Glomerular endothelial cell (primary cell): ENCODE data around the gene MYO3B. TPM values are rescaled to one million over a fixed set of nuclear protein-coding genes. Genes with fewer than 3 reads are reported as not detected.

ENCODE experiments used
- DNase-seq: peaks from one replicate; pipeline ENCODE4 v3.0.0-alpha.2; 2011; ENCODE audit warnings: low read depth, low spot score; ENCODE audit errors: extremely low read depth
- total RNA-seq: library from RNA; depleted of rRNA; stranded (reverse); fragments of >200 nt; gene quantifications from 2 replicates; pipeline ENCODE4 v1.2.3, GENCODE V29; 2015

MYO3B gene
- total RNA-seq, 1 donor from 2014 or later, result not detected

GRCh38 chr2:170298115-170298514, 120.2 kb downstream of the MYO3B start:
- DNase-seq, result no peak

- no peak for DNase-seq
These were observed 121.0 kb downstream of the MYO3B start for GRCh38 chr2:170298861-170299429.

DNA sequence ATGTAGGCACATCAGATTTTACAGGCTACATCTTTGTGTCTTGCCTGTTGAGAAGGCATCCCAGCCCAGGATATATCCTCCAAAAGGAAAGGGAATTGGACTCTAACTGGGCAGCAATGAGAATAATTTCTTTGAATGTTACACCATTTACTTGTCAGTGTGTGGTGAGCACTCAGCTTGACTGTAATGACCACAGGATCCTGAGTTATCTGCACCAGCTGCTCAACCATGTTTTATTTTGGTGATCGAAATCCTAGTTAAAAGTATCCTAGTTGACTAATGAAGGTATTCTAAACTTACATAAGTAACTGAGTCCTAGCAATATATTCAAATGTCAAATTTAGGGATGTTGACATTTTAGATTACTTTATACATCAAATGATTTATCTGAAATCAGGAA, 123.0 kb downstream of the MYO3B start:
- no peak for DNase-seq

DNA sequence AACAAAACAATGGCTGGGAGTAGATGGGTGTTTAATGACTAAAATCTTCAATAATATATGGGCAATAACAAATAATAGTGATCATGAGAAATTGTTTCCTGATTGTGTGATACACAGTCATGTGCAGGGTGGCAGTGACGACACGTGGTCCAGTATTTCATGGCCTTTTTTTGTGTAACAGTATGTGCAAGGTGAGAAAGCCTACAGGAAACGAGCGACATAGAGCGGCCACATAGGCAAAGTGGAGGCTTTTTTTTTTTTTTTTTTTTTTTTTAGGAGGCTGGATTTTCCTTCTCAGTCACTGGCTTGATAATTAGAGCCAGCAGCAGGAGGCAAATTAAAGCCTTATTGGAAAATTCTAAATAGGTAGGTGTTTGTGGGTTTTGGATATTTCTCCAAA, 123.7 kb downstream of the MYO3B start:
- no peak for DNase-seq

DNA sequence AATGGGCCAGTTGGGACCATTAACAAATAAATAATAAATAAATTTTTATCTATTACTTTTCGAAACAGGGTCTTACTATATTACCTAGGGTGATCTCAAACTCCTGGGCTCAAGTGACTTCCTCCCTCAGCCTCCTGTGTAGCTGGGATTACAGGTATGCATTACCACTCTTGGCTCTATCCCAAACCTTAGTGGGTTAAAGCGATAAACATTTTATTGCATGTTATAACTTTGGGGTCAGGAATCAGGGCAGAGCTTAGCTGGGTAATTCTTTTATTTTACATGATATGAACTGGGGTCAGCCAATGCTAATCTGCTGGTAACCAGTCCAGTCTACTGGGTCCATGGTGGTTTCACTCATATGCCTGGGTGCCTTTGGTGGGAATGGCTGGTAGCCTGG, 127.8 kb downstream of the MYO3B start:
- no peak for DNase-seq

GRCh38 chr2:170306293-170306873, 128.4 kb downstream of the MYO3B start:
- no peak for DNase-seq

DNA sequence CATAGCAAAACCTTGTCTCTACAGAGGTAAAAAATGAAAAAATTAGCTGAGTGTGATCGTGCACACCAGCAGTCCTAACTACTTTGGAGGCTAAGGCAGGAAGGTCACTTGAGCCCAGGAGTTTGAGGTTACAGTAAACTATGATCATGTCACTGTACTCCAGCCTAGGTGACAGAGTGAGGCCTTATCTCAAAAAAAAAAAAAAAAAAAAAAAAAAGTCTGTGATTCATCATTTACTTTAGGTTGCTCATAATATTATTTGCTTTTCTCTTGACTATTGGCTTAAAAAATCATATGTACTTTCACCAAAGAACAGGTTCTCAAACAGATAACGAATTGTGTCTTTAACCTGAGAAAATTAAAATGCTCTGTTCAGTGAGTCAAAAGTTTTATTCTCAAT, 129.1 kb downstream of the MYO3B start:
- no peak for DNase-seq

GRCh38 chr2:170307555-170308351, 129.8 kb downstream of the MYO3B start:
- DNase-seq, result no peak

DNA sequence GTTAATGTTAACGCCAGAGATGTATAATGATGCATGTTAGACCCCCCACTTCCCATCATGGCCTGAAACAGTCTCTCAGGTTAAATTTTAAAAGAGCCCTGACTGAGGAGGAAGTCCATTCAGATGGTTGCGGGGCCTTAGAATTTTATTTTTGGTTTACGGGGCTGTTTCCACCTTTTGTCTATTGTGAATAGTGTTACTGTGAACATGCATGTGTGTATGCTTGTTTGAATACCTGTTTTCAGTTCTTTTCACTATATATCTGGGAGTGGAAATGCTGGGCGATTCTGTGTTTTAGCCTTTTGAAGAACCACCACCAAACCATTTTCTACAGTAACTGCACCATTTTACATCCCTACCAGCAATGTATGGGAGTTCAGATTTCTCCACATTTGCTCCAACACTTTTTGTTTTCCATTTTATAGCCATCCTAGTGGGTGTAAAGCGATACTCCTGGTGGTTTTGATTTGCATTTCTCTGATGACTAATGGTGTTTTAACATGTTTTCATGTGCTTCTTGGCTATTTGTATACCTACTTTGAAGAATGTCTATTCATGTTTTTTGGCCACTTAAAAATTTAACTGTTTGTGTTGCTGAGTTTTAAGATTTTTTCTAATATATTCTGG, 133.0 kb downstream of the MYO3B start:
- no peak for DNase-seq

GRCh38 chr2:170313347-170313991, 135.5 kb downstream of the MYO3B start:
- DNase-seq, result no peak

- no peak for DNase-seq
These were observed 136.0 kb downstream of the MYO3B start for GRCh38 chr2:170313992-170314348.

GRCh38 chr2:170314744-170315447, 136.9 kb downstream of the MYO3B start:
- DNase-seq, result no peak

DNA sequence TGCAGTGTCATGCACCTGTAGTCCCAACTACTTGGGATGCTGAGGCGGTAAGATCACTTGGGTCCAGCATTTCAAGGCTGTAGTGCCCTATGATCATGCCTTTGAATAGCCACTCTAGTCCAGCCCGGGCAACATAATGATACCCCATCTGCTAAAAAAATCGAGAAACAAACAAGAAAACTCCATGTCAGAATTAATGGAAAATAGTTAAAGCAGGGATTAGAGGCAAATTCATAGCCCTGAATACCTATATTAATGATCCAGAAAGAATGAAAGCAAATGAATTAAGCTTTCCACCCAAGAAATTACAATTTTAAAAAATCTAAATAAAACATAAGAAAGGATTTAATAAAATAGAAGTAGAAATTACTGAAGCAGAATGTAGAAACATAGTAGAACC, 143.0 kb downstream of the MYO3B start:
- DNase-seq, result no peak

GRCh38 chr2:170321526-170321925, 143.6 kb downstream of the MYO3B start:
- DNase-seq, result no peak

DNA sequence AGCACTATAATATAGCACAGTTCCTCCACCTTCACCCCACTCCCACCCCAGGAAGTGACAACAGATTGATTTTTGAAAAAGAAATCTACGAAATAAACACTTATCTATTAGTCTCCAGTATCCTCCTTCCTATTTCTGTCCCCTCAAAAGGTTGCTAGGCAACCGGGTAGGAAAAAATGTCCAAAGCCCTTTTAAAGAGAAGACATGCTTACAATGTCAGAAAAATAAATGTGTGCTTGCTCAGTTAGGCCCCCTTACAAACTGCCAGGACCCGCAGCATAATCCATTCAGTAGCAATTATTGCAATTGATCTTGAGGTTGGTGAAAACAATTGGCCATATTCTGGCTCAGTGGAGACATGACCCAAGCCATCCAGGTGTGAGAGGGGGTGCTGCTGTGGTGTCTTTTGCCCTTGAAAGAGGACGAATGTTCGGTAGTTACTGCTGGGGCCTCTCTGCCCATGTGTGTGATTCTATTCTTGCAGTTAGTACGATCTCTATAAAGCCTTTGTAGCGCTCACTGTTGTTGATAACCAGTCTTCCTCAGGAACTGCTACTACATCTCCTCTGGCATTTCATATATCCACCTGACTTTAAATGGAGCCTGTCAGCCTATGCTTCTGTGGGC, 144.3 kb downstream of the MYO3B start:
- no peak for DNase-seq

- no peak for DNase-seq
These were observed 145.8 kb downstream of the MYO3B start for GRCh38 chr2:170323743-170324142.

GRCh38 chr2:170324640-170325046, 146.7 kb downstream of the MYO3B start:
- peak; percentile 5 for DNase-seq

DNA sequence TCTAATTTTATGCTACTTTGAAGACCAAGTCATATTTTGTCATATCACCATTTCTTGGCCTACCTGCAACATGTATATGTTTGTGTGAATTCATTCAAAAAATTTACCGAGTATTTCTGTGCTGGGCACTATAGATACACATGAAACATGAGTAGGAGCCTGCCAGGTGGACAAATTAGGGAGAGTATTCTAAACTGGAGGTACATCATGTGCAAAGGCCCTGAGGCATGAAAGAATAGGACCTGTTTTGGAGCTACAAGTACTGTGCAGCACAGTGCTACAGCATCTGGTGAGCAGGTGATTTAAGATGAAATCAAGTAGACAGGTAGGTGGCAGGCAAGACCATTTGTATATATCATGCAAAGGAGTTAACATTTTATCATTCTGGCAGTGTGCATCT, 152.9 kb downstream of the MYO3B start:
- no peak for DNase-seq

DNA sequence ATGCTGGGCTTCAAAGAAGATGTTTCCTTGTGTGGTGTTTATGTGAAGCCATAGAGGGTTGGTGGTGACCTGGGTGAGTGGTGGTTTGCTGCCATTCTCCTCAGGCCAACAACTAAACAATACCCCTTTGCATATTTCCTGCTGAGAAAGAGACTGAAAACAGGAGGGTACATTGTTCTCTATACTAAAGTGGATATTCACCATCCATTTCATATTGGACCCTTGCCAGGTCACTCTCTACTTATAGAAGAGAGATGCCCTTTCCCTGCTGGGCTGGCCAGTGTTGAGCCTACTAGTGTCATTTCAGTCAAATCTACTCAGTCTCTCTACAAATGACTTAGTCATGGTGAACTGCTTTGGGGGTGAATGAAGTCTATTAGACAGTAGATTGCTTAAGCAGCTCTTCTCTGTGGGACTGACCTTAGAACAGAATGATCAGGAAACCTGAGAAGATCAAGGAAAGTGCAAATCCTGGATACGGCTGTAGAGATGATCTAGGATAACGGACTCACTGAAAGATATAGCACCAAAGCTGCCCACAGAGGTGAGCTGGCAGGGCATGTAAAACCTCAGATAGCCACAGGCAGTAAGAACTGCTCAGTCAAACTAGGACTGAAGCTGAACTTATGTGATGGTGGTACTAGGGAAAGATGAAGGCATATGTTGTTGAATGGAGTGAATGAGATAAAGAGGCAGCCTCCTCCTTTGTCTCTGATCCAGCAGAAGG, 154.9 kb downstream of the MYO3B start:
- no peak for DNase-seq

DNA sequence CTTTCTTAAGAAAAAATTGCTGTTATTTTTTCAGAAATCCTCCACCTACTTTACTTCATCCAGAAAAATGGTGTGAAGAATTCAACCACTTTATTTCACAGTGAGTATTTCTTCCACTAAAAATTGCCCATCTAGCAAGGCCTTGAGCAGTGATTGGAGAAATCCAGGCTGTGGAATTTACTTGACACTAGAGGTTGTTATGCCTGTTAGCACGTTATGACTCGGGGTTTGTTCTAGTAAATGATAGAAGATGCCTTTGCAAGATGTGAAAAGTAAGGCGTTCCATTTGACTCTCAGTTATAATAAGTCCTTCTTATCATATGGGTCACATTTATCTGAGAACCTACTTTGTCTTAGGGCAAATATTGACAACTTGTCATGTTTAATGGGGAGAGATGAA, 157.4 kb downstream of the MYO3B start:
- no peak for DNase-seq
